Measurements from ENCODE around the gene GPR183.

The GPR183 gene

GRCh38 chr13:99314640-99315176, 7.5 kb upstream of the GPR183 start:
- no peak for TF ChIP-seq SIN3A (IDR thresholded peaks at IDR 0.05; ENCODE audit: borderline replicate concordance, insufficient read depth, low read length)
- TF ChIP-seq FOXP2 (optimal IDR thresholded peaks at IDR 0.05; ENCODE audit: borderline replicate concordance, extremely low read depth, extremely low read length, insufficient read depth), result no peak
- no peak for TF ChIP-seq TAF1 (IDR thresholded peaks at IDR 0.05; ENCODE audit: borderline replicate concordance, insufficient read depth, low read length)
- TF ChIP-seq REST (IDR thresholded peaks at IDR 0.05; ENCODE audit: insufficient read depth in 1 of 2, low read depth in 2 of 2, low read length in 2 of 2), result no peak
- TF ChIP-seq POLR2AphosphoS5 (IDR thresholded peaks at IDR 0.05; ENCODE audit: low read depth, low read length), result no peak

GRCh38 chr13:99313941-99314340, 6.7 kb upstream of the GPR183 start:
- TF ChIP-seq SIN3A (IDR thresholded peaks at IDR 0.05; ENCODE audit: borderline replicate concordance, insufficient read depth, low read length) (no peak), TAF1 (IDR thresholded peaks at IDR 0.05; ENCODE audit: borderline replicate concordance, insufficient read depth, low read length) (no peak), POLR2AphosphoS5 (IDR thresholded peaks at IDR 0.05; ENCODE audit: low read depth, low read length) (no peak), FOXP2 (optimal IDR thresholded peaks at IDR 0.05; ENCODE audit: borderline replicate concordance, extremely low read depth, extremely low read length, insufficient read depth) (no peak), REST (IDR thresholded peaks at IDR 0.05; ENCODE audit: insufficient read depth in 1 of 2, low read depth in 2 of 2, low read length in 2 of 2) (no peak)

- TF ChIP-seq POLR2AphosphoS5 (IDR thresholded peaks at IDR 0.05; ENCODE audit: low read depth, low read length) (no peak), SIN3A (IDR thresholded peaks at IDR 0.05; ENCODE audit: borderline replicate concordance, insufficient read depth, low read length) (no peak), FOXP2 (optimal IDR thresholded peaks at IDR 0.05; ENCODE audit: borderline replicate concordance, extremely low read depth, extremely low read length, insufficient read depth) (no peak), REST (IDR thresholded peaks at IDR 0.05; ENCODE audit: insufficient read depth in 1 of 2, low read depth in 2 of 2, low read length in 2 of 2) (no peak), TAF1 (IDR thresholded peaks at IDR 0.05; ENCODE audit: borderline replicate concordance, insufficient read depth, low read length) (no peak)
These were observed 6.3 kb upstream of the GPR183 start for GRCh38 chr13:99313501-99313900.

GRCh38 chr13:99312493-99312883, 5.3 kb upstream of the GPR183 start:
- TF ChIP-seq POLR2AphosphoS5 (IDR thresholded peaks at IDR 0.05; ENCODE audit: low read depth, low read length), result no peak
- TF ChIP-seq FOXP2 (optimal IDR thresholded peaks at IDR 0.05; ENCODE audit: borderline replicate concordance, extremely low read depth, extremely low read length, insufficient read depth), result no peak
- no peak for TF ChIP-seq REST (IDR thresholded peaks at IDR 0.05; ENCODE audit: insufficient read depth in 1 of 2, low read depth in 2 of 2, low read length in 2 of 2)
- TF ChIP-seq TAF1 (IDR thresholded peaks at IDR 0.05; ENCODE audit: borderline replicate concordance, insufficient read depth, low read length), result no peak
- TF ChIP-seq SIN3A (IDR thresholded peaks at IDR 0.05; ENCODE audit: borderline replicate concordance, insufficient read depth, low read length), result no peak

Measured in PFSK-1 (cell line).